Measurements from ENCODE around the gene ROPN1L.
"Not testable (repeated sequence)": the region's sequence is repeated elsewhere in the genome, so short reads cannot be mapped to it uniquely, and the experiment has no call there.

Gene ROPN1L

GRCh38 chr5:10478436-10478835, 36.8 kb downstream of the ROPN1L start:
- no peak for DNase-seq (ENCODE audit: low read depth in 1 of 2, low spot score in 1 of 2)

DNA sequence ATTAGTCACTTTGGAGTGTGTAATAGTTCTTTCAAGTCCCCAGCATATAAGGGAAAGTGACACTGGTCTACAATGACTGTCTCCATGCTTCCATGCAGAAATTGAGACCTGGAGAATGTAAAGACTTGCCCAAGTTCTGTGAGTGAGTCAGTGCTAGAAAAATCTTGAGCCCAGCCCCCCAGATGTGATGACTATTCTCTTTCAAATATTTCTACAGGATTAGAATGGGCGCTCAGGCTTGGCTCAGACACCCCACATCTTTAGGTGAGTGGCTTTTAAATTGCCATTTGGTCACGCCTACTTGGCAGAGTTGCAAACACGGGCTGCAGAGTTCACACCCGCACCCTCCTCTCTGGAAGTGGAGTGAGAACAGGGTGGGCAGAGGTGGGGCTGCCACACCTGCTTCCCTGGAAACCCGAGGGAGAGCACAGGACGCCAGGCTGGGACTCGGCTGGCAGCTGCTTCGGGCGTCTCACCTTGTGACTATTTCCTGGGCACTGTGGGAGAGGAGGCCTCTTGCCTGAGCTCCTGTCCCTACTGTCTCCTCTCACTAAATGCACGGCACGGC, 37.6 kb downstream of the ROPN1L start:
- DNase-seq (ENCODE audit: low read depth in 1 of 2, low spot score in 1 of 2), result no peak

DNA sequence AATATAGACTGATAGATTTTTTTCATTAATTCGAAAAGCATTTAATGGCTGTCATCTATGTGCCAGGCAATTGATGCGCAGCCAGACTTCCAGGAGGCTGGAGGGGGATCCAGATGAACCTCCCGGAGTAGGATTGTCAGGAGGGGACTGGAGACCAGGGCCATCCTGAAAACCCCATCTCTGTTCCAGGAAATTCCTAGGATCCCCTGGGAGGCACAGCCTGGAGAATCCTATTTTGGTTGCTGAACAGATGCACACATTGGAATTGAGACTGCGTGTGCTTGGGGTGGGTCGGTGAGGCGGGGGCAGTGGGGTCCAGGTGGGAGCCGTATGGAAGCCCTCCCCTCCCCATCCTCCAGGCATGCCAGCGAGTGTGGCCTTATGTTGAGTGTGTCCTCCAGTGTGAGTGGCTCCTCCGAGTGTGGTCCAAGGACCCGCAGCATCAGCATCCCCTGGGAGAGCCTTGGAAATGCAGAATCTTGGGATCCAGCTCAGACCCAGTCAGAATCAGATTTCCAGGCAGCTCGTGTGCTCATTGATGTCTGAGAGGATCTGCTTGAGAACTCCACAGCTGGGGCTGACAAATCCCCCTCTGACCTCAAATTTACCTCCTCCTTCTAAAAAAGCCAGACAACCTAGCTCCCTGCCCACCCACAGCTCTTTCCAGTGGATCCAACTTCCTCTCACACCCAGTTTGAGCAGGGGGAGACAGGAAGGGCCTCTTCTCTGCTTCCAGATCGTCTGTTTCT, 38.7 kb downstream of the ROPN1L start:
- no peak for DNase-seq (ENCODE audit: low read depth in 1 of 2, low spot score in 1 of 2)

GRCh38 chr5:10481241-10481935, 39.7 kb downstream of the ROPN1L start:
- DNase-seq (ENCODE audit: low read depth in 1 of 2, low spot score in 1 of 2), result no peak

DNA sequence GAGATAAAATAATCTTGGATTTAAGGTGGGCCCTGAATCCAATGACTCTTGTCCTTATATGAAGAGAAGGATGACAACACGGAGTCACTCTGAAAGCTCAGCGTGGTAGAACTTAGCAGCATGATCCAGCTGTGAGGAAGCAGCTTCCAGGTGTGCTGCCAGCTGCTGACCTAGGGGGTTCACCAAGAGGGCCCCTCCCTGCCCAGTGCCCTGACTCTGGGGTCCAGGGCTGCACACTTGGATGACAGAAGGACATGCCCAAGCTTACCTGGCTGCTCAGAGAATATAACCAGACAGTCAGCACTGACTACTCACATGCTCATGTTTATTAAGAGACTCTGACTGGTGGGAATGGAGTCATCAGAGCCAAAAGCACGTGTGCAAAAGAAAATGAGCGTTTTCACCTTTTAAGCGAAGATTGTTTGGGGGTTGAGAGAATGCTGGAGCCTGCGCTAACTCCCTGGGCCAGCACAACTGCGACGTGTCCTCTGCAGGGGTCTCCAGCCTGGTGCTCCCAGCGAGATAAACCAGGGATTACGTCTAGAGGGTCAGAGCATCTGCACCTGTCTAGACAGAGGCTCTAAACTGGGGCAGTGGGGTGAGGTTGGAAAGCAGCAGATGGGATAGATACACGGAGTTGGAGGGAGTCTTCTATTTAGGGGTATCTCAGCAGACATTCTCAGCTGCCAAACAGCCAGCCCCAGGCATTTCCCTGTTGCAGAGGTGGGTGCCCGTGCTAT, 41.3 kb downstream of the ROPN1L start:
- no peak for DNase-seq (ENCODE audit: low read depth in 1 of 2, low spot score in 1 of 2)

DNA sequence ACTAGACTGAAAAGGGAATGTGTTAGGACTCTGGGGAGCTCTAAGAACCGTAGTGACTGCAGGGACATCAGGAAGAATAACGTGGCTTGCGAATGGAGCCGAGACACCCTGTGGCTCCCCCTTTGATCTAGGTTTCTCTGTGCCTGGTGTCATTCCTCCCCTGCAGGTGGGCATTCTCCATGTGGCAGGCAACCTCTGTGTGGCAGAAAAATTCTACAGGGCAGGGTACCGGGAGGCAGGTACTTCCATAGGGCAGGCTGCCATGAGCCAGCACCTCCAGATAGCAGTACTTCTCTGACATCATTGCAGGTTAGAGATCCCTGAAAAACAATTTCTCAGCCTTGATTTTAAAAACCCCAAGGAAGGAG, 43.1 kb downstream of the ROPN1L start:
- DNase-seq (ENCODE audit: low read depth in 1 of 2, low spot score in 1 of 2), result no peak

- no peak for DNase-seq (ENCODE audit: low read depth in 1 of 2, low spot score in 1 of 2)
These were observed 43.6 kb downstream of the ROPN1L start for GRCh38 chr5:10485142-10485795.

DNA sequence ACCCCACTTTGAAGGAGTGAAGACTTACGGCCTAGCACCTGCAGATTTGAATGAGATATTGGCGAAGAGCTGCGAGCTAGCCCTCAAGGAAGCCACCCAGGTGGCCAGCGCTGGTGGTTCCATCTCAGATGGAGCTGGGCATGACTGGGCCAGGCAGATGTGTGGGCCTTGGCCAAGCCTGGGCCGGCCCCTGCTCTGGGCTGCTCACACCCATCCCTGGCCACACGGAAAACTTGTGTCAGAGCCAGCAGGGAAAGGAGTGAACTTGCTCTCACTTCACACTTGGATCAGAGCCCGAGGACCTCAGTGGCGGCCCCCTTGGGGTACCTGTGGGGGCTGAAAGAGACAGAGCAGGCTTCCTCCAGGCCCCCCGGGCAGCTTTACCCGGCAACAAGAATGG, 44.2 kb downstream of the ROPN1L start:
- no peak for DNase-seq (ENCODE audit: low read depth in 1 of 2, low spot score in 1 of 2)

DNA sequence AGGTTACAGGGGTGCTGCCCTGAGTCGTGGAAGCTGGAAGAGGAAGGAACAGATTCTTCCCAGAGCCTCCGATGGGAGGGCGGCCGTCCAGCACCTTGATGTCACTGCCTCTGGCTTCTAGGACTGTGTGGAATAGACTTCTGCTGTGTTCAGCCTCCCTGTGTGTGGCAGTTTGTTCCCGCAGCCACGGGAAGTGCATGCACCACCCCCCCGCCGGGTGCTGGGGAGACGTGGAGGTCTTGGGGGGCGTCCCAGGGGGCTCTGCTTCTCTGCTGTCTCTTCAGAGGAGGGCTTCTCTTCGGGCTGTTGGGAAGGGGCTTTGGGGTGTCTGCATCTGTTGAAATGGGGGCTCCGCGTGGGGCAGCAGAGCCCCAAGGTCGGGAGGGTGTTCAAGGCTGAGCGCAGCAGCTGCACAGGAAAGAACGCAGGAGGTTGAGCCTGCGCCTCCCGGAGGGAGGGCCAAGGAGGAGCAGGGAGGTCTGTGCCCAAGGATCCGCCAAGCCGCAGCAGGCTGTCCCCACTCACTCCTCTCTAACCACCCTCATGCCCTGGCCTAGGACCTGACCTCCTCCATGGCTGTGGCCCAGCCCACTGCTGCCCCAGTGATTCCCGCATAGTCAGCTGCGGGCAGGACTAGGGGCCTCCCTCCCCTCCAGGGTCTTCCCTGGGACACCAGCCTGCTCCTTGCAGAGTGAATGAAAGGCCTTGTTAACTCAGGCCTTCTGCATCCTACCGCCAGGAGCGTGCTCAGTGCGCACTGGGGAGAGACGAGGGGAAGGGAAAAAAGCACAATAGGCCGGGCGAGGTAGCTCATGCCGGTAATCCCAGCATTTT, 45.0 kb downstream of the ROPN1L start:
- no peak for DNase-seq (ENCODE audit: low read depth in 1 of 2, low spot score in 1 of 2)

DNA sequence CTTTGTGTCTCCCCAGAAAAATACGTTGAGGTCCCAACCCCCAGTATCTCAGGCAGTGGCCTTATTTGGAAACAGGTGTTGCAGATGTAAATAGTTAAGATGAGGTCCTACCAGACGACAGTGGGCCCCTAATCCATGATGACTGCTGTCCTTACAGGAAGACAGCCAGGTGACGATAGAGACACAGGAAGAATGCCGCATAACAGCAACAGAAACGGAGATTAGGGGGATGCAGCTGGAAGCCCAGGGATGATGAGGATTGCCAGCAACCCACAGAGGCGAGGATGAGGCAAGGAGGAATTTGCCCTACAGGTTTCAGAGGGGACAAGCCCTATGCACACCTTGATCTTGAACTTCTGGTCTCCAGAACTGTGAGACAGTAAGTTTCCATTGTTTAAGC, 46.5 kb downstream of the ROPN1L start:
- DNase-seq (ENCODE audit: low read depth in 1 of 2, low spot score in 1 of 2), result no peak

DNA sequence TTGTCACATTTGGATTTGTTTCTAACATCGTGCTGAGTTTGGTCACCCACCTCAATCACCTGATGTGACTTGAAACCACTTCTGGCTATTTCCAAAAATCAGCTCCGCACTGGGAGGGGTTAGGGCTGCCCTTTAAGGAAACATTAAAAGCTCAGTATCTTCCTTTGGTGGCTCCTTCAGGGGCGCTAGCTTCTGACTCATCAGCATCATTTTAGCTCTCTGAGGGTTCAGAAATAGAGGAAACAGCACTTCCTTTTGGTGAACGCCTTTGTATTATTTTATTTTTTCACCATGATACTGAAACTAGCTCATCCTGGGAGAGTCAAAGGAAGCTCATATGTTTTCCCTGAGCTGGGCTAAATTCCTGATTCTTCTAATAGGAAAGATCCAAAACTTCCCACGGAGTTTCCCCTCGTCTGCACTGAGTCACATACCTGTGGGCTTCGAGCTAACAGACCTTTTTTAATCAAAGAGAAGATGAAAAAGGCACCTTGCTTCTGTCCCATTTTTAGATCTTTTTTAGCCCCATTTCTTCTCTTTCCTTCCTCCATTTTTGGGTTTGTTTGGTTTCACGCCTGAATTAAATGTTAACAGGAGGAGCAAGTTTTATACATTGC, 48.2 kb downstream of the ROPN1L start:
- DNase-seq (ENCODE audit: low read depth in 1 of 2, low spot score in 1 of 2), result no peak

DNA sequence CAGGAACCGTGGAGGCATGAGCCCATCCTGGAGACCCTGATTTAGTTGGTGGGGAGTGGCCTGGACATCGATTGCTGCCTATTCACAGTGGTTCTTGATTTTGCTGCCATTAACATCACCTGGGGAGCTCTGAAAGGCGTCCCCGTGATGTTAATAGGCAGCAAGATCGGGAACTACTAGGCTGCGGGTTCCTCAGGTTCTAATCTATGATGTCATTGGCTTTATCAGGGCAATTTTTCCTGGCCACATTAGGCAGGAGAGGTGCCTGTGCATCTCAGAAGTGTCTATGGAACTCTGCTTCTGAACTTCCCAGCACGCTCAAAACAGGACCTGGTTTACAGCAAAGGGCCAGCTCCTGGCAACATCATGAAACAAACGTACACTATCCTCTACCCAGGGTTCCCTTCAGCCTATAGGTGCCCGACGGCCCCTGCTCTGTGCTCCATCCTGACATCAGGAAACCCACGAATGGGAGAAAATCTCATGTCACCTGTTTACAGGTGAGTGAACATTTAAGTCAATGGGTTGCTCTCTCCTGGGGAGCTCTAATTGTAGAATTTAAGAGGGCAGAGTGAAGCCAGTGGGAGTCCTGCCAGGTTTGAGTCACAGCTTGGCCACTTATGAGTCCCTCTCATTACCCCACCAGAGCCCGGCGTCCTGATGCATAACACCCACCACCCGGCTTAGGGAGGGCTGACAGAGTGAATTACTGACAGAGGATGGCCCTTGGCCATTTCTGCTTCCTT, 49.4 kb downstream of the ROPN1L start:
- DNase-seq (ENCODE audit: low read depth in 1 of 2, low spot score in 1 of 2), result no peak

DNA sequence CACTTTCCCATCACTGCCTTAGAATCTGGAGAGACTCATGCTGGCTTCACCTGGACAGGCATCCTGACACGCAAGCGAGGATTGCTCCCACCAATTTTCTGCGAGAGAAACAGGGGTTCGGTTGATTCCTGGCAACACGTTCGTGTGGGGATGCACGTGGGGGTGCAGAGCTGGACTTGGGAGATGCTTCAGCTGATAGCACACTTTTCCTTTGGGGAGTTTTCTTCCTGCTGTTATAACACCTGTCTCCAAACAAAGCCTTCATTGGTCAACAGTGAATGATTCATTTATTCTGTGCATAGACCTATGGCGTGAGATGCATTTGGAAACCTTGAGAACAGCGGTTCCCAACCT, 50.0 kb downstream of the ROPN1L start:
- DNase-seq (ENCODE audit: low read depth in 1 of 2, low spot score in 1 of 2), result no peak

GRCh38 chr5:10493884-10494283, 52.2 kb downstream of the ROPN1L start:
- no peak for DNase-seq (ENCODE audit: low read depth in 1 of 2, low spot score in 1 of 2)

- DNase-seq (ENCODE audit: low read depth in 1 of 2, low spot score in 1 of 2), result not testable (repeated sequence)
These were observed 52.8 kb downstream of the ROPN1L start for GRCh38 chr5:10494497-10494896.

GRCh38 chr5:10497554-10497953, 55.9 kb downstream of the ROPN1L start:
- DNase-seq (ENCODE audit: low read depth in 1 of 2, low spot score in 1 of 2), result no peak

DNA sequence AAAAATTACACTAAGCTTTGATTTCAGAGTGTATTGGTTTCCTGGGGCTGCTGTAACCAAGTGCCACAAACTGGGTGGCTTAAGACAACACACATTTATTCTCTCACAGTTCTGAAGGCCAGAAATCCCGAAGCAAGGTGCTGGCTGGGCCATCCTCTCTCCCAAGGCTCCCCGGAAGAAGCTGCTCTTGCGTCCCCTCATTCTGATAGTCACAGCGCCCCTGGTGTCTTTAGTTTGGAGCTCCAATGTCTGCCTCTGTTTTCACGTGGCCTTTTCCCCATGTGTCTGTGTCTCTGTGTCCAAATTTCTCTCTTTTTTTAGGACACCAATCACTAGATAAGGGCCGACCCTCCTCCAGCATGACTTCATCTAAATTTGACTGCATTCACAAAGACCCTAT, 56.7 kb downstream of the ROPN1L start:
- no peak for DNase-seq (ENCODE audit: low read depth in 1 of 2, low spot score in 1 of 2)

DNA sequence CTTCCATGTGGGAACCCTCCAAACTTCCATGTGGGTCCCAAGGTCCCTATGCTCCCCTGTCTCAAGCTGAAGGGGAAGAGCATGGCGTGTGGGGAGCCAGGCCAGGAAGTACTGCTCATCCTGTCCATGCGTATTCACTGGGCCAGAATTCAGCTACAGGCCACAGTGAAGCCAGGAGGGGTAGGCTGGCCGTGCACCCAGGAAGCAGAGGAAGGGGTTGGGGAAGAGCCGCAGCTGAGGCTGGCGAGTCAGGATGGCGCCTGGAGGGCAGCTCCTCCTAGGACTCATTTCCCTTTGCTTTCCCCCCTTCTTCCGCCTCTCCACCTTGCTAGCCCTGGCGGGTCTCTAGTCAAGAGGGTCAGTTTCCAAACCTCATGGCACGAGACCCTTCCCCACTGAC, 57.4 kb downstream of the ROPN1L start:
- no peak for DNase-seq (ENCODE audit: low read depth in 1 of 2, low spot score in 1 of 2)

GRCh38 chr5:10499776-10500175, 58.1 kb downstream of the ROPN1L start:
- DNase-seq (ENCODE audit: low read depth in 1 of 2, low spot score in 1 of 2), result no peak

All from activated CD4-positive, alpha-beta T cell treated with anti-CD3 and anti-CD28 coated beads, Interleukin-2, amount 50 U/mL, for 24 hours (primary cell).